ENCODE data around the gene NCBP2. TPM values are rescaled to one million over a fixed set of nuclear protein-coding genes. Genes with fewer than 3 reads are reported as not detected.

NCBP2 gene
- total RNA-seq, 1 donor from 2014 or later, result 81.2 TPM

DNA sequence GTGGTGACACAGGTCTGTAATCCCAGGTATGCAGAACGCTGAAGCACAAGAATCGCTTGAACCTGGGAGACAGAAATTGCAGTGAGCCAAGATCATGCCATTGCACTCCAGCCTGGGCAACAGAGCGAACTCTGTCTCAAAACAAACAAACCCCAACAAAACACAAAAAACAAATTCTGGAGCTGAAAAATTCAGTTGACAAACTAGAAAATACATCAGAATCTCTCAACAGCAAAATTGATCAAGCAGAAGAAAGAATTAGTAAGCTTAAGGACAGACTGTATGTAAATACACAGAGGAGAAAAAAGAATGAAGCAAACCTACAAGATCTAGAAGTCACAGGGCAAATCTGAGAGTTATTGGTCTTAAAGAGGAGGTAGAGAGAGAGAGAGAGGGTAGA lies 25.3 kb downstream of the NCBP2 start:
- H3K27ac Mint-ChIP-seq, result no peak overlapping the region
- H3K4me1 Mint-ChIP-seq (ENCODE audit: unreplicated experiment), result no peaks in the 10 kb centered on the region
- peaks cover 25% of the 10 kb centered on the region for H3K36me3 Mint-ChIP-seq
- no peak overlapping the region for H3K4me3 Mint-ChIP-seq
- H3K27me3 Mint-ChIP-seq, result no peaks in the 10 kb centered on the region
- H3K9me3 Mint-ChIP-seq, result no peaks in the 10 kb centered on the region
- no peak for DNase-seq (ENCODE audit: extremely low spot score, unreplicated experiment)
- TF ChIP-seq, protein P1, sequence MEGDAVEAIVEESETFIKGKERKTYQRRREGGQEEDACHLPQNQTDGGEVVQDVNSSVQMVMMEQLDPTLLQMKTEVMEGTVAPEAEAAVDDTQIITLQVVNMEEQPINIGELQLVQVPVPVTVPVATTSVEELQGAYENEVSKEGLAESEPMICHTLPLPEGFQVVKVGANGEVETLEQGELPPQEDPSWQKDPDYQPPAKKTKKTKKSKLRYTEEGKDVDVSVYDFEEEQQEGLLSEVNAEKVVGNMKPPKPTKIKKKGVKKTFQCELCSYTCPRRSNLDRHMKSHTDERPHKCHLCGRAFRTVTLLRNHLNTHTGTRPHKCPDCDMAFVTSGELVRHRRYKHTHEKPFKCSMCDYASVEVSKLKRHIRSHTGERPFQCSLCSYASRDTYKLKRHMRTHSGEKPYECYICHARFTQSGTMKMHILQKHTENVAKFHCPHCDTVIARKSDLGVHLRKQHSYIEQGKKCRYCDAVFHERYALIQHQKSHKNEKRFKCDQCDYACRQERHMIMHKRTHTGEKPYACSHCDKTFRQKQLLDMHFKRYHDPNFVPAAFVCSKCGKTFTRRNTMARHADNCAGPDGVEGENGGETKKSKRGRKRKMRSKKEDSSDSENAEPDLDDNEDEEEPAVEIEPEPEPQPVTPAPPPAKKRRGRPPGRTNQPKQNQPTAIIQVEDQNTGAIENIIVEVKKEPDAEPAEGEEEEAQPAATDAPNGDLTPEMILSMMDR (conservative IDR thresholded peaks at IDR 0.05), result no peak

DNA sequence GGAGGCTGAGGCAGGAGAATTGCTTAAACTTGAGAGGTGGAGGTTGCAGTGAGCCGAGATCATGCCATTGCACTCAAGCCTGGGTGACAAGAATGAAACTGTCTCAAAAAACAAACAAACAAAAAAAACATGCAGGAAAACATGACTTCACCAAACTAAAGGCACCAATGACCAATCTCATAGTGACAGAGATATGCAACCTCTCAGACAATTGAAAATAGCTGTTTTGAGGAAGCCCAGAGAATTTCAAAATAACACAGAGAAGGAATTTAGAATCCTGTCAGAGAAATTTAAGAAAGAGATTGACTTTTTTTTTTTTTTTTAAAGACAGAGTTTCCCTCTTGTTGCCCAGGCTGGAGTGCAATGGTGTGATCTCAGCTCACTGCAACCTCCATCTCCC lies 26.1 kb downstream of the NCBP2 start:
- DNase-seq (ENCODE audit: extremely low spot score, unreplicated experiment), result no peak
- H3K27ac Mint-ChIP-seq, result no peak overlapping the region
- no peaks in the 10 kb centered on the region for H3K27me3 Mint-ChIP-seq
- TF ChIP-seq, protein P1 (conservative IDR thresholded peaks at IDR 0.05), result no peak
- no peaks in the 10 kb centered on the region for H3K9me3 Mint-ChIP-seq
- H3K36me3 Mint-ChIP-seq, result peaks cover 28% of the 10 kb centered on the region
- H3K4me1 Mint-ChIP-seq (ENCODE audit: unreplicated experiment), result no peaks in the 10 kb centered on the region
- H3K4me3 Mint-ChIP-seq, result no peak overlapping the region

DNA sequence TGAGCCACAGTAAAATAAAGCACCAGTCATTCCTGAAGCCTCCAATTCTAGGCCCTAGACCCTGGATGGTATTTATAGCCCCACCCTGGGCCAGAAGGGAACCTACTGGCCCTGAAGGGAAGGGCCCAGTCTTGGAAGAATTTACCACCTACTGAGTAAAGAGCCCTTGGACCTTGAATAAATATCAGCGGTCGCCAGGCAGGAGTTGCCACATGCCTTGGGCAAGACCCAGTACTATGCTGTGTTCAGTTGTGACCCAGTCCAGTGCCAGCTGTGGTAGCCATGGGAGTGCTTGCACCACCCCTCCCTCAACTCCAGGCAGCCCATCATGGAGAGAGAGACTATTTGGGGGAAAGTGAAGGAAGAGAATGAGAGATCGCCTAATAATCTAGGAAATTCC lies 27.0 kb downstream of the NCBP2 start:
- Mint-ChIP-seq H3K9me3 (no peaks in the 10 kb centered on the region), H3K4me1 (ENCODE audit: unreplicated experiment) (no peaks in the 10 kb centered on the region), H3K27me3 (no peaks in the 10 kb centered on the region), H3K36me3 (peaks cover 28% of the 10 kb centered on the region), H3K4me3 (no peak overlapping the region), H3K27ac (no peak overlapping the region)
- TF ChIP-seq, protein P1 (conservative IDR thresholded peaks at IDR 0.05), result no peak
- DNase-seq (ENCODE audit: extremely low spot score, unreplicated experiment), result no peak

DNA sequence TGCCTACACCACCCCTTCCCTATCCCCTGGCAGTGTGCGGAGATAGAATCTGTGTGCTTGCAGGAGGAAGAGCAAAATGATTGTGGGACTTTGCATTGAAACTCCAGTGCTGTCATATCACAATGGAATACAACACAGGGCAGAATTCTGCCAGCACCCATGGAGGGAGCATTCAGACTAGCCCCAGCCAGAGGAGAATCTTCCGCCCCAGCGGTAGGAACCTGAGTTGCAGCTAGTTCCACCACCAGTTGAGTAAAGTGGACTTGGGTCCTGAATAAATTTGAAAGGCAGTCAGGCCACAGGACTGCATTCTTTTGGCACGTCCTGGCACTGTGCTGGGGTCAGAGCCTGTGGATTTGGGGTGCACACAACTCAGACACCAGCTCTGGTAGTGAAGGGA lies 27.5 kb downstream of the NCBP2 start:
- no peaks in the 10 kb centered on the region for H3K27me3 Mint-ChIP-seq
- H3K4me1 Mint-ChIP-seq (ENCODE audit: unreplicated experiment), result no peaks in the 10 kb centered on the region
- no peak for DNase-seq (ENCODE audit: extremely low spot score, unreplicated experiment)
- no peaks in the 10 kb centered on the region for H3K9me3 Mint-ChIP-seq
- no peak overlapping the region for H3K27ac Mint-ChIP-seq
- H3K36me3 Mint-ChIP-seq, result peaks cover 30% of the 10 kb centered on the region
- TF ChIP-seq, protein P1 (conservative IDR thresholded peaks at IDR 0.05), result no peak
- H3K4me3 Mint-ChIP-seq, result no peak overlapping the region

DNA sequence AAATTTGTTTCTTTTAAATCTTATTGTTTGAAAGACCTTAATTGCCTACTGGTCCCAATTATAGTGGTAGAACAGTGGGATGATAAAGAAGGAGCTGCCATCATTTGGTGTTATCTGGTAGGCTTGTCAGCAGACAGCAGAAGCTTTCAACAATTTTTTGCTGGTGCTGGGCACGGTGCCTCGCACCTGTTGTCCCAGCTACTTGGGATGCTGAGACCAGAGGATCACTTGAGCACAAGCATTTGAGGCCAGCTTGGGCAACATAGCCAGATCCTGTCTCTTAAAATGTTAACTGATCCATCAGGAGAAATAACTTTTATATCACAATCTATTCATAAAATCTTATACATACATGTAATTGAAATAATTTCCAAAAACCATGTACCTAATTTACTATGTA lies 38.6 kb downstream of the NCBP2 start:
- no peaks in the 10 kb centered on the region for H3K4me1 Mint-ChIP-seq (ENCODE audit: unreplicated experiment)
- peaks cover 28% of the 10 kb centered on the region for H3K36me3 Mint-ChIP-seq
- H3K27me3 Mint-ChIP-seq, result no peaks in the 10 kb centered on the region
- TF ChIP-seq, protein P1 (conservative IDR thresholded peaks at IDR 0.05), result no peak
- no peaks in the 10 kb centered on the region for H3K9me3 Mint-ChIP-seq
- no peak overlapping the region for H3K27ac Mint-ChIP-seq
- no peak for DNase-seq (ENCODE audit: extremely low spot score, unreplicated experiment)
- H3K4me3 Mint-ChIP-seq, result no peak overlapping the region

DNA sequence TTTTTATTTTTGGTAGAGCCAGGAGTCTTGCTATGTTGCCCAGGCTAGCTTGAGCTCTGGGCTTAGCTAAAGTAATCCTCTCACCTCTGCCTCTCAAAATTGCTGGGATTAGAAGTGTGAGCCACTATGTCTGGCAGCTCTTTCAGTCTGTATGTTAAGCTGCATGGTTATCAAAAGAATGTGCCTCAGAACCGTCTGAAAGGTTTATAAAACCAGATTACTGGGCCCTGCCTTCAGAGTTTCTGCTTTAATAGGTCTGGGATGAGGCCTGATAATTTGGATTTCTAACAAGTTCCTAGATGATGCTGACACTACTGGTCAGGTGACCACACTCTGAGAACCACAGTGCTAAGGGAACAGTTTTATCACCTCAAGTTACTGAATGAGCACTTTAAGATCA lies 40.0 kb downstream of the NCBP2 start:
- H3K27ac Mint-ChIP-seq, result no peak overlapping the region
- TF ChIP-seq, protein P1 (conservative IDR thresholded peaks at IDR 0.05), result no peak

More for the DNA sequence above, 40.0 kb downstream of the NCBP2 start:
- no peak overlapping the region for H3K4me3 Mint-ChIP-seq
- DNase-seq (ENCODE audit: extremely low spot score, unreplicated experiment), result no peak
- H3K9me3 Mint-ChIP-seq, result no peaks in the 10 kb centered on the region
- H3K27me3 Mint-ChIP-seq, result no peaks in the 10 kb centered on the region
- peaks cover 25% of the 10 kb centered on the region for H3K36me3 Mint-ChIP-seq
- no peaks in the 10 kb centered on the region for H3K4me1 Mint-ChIP-seq (ENCODE audit: unreplicated experiment)

Data from type B pancreatic cell (in vitro differentiated cells).